KMS-11 (cell line): ENCODE results near the gene CBFA2T2.

Source experiments
- H2AFZ ChIP-seq: fragments of 200-600 bp; sonication (generic); 2 replicates; pipeline ENCODE4 v1.6.1; 2016; ENCODE audit warnings: antibody characterized with exemption, mixed run types, low read depth
- H3K27ac ChIP-seq: fragments of 200-600 bp; sonication (generic); 2 replicates; pipeline ENCODE4 v1.6.1; 2016; ENCODE audit warnings: mild to moderate bottlenecking, mixed run types
- H3K27me3 ChIP-seq: fragments of 200-600 bp; sonication (generic); 2 replicates; pipeline ENCODE4 v1.6.1; 2017; ENCODE audit warnings: mild to moderate bottlenecking, low read depth, mixed run types, moderate library complexity; ENCODE audit not compliant: insufficient read depth
- H3K36me3 ChIP-seq: fragments of 200-600 bp; sonication (generic); 2 replicates; pipeline ENCODE4 v1.6.1; 2017; ENCODE audit warnings: mild to moderate bottlenecking, mixed run types; ENCODE audit not compliant: insufficient read depth
- H3K4me1 ChIP-seq: fragments of 200-600 bp; sonication (generic); 2 replicates; pipeline ENCODE4 v1.6.1; 2016; ENCODE audit warnings: mild to moderate bottlenecking, low read depth, mixed run types; ENCODE audit not compliant: poor library complexity, severe bottlenecking
- H3K4me2 ChIP-seq: fragments of 200-600 bp; sonication (generic); 2 replicates; pipeline ENCODE4 v1.7.0; 2016; ENCODE audit warnings: mild to moderate bottlenecking, mixed run types
- H3K4me3 ChIP-seq: fragments of 200-600 bp; sonication (generic); IDR thresholded peaks from 2 replicates; pipeline ENCODE4 v1.6.1; 2017; ENCODE audit warnings: low read depth, low read length, mixed read lengths; ENCODE audit not compliant: insufficient read depth
- H3K79me2 ChIP-seq: fragments of 200-600 bp; sonication (generic); 2 replicates; pipeline ENCODE4 v1.6.1; 2016; ENCODE audit warnings: low read depth, mixed run types; ENCODE audit not compliant: insufficient read depth
- H3K9ac ChIP-seq: fragments of 200-600 bp; sonication (generic); 2 replicates; pipeline ENCODE4 v1.6.1; 2016; ENCODE audit warnings: mild to moderate bottlenecking, mixed run types
- H4K20me1 ChIP-seq: fragments of 200-600 bp; sonication (generic); 2 replicates; pipeline ENCODE4 v1.6.1; 2016; ENCODE audit warnings: mild to moderate bottlenecking, mixed run types; ENCODE audit not compliant: insufficient read depth
- TF ChIP-seq, protein P1 (sequence below): fragments of 200-600 bp; sonication (generic); conservative IDR thresholded peaks from 2 replicates; pipeline ENCODE4 v1.6.1; 2017; ENCODE audit warnings: low read depth, mild to moderate bottlenecking, antibody characterized with exemption, low read length, moderate library complexity, mixed read lengths

CBFA2T2 gene

DNA sequence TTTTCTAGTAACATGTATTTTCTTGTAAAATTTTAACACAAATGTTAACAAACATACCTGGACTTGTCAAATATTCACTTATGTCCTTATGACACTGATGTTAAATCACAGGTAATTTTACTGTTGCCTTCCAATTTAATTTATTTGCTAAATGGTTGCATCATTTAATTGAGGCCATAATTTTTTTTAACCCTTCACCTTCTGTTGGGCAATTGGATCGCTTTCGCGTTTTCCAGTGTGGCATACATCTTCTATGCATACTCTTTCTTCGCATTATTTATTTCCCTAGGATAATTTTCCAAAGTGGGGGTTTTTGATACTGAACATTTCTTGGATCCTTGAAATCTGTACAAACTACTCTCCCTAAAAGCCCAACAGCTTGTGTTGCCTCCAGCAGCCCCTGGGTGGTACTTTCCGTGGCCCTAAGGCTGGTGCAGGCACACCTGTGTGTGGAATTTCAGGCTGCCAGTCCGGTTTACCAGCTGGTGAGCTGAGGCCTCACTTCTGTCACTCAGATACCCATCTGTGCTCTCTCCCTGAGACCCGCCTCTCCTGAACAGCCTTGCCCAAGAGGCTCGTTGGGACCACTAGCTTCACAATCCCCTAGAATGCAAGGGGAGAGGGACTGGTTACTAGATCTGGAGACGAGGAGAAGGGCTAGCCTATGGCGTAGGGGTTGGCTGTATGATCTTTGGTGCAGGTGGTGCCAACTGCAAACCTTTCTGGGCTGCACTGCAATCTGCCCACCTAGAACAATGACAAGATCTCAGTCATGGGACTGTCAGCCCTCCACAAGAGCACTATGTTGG lies 161.1 kb downstream of the CBFA2T2 start:
- TF ChIP-seq, protein P1, sequence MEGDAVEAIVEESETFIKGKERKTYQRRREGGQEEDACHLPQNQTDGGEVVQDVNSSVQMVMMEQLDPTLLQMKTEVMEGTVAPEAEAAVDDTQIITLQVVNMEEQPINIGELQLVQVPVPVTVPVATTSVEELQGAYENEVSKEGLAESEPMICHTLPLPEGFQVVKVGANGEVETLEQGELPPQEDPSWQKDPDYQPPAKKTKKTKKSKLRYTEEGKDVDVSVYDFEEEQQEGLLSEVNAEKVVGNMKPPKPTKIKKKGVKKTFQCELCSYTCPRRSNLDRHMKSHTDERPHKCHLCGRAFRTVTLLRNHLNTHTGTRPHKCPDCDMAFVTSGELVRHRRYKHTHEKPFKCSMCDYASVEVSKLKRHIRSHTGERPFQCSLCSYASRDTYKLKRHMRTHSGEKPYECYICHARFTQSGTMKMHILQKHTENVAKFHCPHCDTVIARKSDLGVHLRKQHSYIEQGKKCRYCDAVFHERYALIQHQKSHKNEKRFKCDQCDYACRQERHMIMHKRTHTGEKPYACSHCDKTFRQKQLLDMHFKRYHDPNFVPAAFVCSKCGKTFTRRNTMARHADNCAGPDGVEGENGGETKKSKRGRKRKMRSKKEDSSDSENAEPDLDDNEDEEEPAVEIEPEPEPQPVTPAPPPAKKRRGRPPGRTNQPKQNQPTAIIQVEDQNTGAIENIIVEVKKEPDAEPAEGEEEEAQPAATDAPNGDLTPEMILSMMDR, result no peak
- no peak overlapping the region for H3K27ac ChIP-seq
- H3K4me1 ChIP-seq, result peaks cover 82% of the 10 kb centered on the region
- H3K4me2 ChIP-seq, result peak overlapping the region; percentile 2; the same call in 1 of the 2 replicates
- no peaks in the 10 kb centered on the region for H3K79me2 ChIP-seq
- H3K4me3 ChIP-seq, result no peak overlapping the region
- no peaks in the 10 kb centered on the region for H4K20me1 ChIP-seq
- H3K27me3 ChIP-seq, result no peaks in the 10 kb centered on the region
- H3K9ac ChIP-seq, result no peak overlapping the region
- no peak overlapping the region for H2AFZ ChIP-seq
- no peaks in the 10 kb centered on the region for H3K36me3 ChIP-seq

DNA sequence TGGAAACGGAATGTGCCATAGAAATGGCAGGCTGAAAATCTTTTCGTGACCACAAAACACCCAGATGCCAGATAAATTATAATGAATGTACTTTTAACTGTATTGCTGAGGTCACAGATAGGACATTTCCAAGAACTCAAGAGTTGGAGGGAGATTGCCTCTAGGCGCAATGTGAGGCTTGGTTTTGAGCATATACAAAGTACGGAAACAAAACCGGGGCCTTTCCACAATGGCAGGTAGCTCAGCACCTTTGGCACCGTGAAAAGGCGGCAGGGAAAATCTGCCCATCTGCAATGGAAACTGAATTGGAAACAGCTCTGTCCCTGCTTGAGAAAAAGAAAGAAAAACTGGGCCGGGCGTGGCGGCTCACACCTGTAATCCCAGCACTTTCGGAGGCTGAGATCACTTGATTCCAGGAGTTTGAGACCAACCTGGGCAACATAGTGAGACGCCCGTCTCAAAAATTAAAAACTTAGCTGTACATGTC lies 161.7 kb downstream of the CBFA2T2 start:
- H4K20me1 ChIP-seq, result no peaks in the 10 kb centered on the region
- no peak overlapping the region for H3K9ac ChIP-seq
- H3K4me2 ChIP-seq, result 0 out of 2 replicates have a peak overlapping the region, but pooled peaks have one; percentile 2
- H3K27me3 ChIP-seq, result no peaks in the 10 kb centered on the region
- peaks cover 76% of the 10 kb centered on the region for H3K4me1 ChIP-seq
- no peaks in the 10 kb centered on the region for H3K79me2 ChIP-seq
- no peak overlapping the region for H2AFZ ChIP-seq
- no peaks in the 10 kb centered on the region for H3K36me3 ChIP-seq
- no peak overlapping the region for H3K27ac ChIP-seq
- TF ChIP-seq, protein P1, result no peak
- H3K4me3 ChIP-seq, result no peak overlapping the region

DNA sequence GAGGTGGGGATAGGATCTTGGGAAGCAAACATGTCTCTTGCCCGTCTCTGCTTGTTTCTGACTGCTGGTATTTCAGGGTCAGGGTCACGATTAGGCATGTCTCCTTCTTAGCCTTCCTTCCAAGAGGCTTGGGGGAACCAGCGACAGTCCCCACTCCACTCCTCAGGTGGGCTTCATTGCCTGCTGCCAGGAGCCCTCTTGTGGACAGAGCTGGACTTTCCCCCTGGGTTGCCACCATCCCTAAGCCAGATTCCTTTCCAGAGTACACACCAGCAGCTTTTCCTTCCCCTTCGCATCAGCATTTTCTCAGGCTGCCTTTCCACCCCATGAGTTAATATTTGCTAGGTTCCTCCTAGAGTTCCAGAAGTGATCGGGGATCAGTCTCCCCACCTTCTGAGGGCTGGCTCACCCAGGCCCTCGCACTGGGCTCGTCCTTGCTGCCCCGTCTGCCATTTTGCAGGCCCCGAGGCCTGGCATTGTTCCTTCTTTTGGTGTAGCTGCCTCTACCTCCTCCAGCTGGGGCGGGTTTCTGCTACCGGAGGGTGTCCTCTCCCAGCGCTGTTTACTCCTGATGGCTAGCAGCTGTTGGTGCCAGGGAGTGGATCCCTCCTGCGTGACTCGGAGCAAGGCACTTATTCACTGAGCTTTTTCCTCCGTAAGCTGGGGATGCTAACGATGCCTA lies 163.5 kb downstream of the CBFA2T2 start:
- H2AFZ ChIP-seq, result no peak overlapping the region
- H3K4me1 ChIP-seq, result peaks cover 60% of the 10 kb centered on the region
- no peaks in the 10 kb centered on the region for H3K27me3 ChIP-seq
- H3K36me3 ChIP-seq, result no peaks in the 10 kb centered on the region
- TF ChIP-seq, protein P1, result peak; percentile 85
- no peaks in the 10 kb centered on the region for H4K20me1 ChIP-seq
- H3K9ac ChIP-seq, result no peak overlapping the region
- no peaks in the 10 kb centered on the region for H3K79me2 ChIP-seq
- H3K4me3 ChIP-seq, result no peak overlapping the region
- H3K27ac ChIP-seq, result no peak overlapping the region
- H3K4me2 ChIP-seq, result no peak overlapping the region

DNA sequence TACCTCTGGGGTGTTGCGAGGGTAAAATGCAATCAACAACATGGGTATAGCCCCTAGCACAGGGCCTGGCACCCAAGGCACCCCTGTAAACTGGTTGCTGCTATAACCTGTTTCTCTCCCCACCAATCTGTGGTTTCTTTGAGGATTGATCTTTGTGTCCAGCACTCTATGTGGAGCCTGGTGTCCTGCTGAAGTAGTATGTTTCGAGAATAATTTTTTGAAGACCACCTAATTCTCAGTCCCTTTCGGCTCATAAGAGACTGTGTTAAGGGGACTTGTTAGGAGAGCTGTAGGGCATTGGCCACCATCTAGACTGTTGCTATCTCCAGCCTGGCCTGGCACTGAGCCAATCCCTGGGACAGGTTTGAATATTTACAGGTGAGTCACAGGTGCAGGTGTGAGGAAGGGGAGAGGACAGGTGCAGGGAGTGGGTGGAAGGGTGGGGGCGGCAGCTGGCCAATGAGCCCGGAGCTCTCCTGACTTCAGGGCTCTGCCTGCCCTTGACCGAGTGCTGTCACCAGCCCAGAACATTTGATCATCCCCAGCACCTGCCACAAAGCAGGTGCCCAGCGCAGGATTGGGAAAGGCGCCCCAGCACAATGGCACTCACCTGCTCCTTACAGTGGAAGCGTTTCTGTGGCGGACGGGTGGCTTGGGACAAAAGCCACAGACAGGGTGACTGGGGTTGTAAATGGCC lies 164.2 kb downstream of the CBFA2T2 start:
- Histone ChIP-seq H2AFZ (no peak overlapping the region), H4K20me1 (no peaks in the 10 kb centered on the region), H3K9ac (no peak overlapping the region), H3K4me3 (no peak overlapping the region), H3K4me1 (peaks cover 53% of the 10 kb centered on the region), H3K27ac (no peak overlapping the region), H3K4me2 (no peak overlapping the region), H3K36me3 (no peaks in the 10 kb centered on the region), H3K79me2 (no peaks in the 10 kb centered on the region), H3K27me3 (no peaks in the 10 kb centered on the region)
- TF ChIP-seq, protein P1, result no peak
